ENCODE results near the gene ARFGAP2.
"Not testable (repeated sequence)": the region's sequence is repeated elsewhere in the genome, so short reads cannot be mapped to it uniquely, and the experiment has no call there.

ARFGAP2 gene

DNA sequence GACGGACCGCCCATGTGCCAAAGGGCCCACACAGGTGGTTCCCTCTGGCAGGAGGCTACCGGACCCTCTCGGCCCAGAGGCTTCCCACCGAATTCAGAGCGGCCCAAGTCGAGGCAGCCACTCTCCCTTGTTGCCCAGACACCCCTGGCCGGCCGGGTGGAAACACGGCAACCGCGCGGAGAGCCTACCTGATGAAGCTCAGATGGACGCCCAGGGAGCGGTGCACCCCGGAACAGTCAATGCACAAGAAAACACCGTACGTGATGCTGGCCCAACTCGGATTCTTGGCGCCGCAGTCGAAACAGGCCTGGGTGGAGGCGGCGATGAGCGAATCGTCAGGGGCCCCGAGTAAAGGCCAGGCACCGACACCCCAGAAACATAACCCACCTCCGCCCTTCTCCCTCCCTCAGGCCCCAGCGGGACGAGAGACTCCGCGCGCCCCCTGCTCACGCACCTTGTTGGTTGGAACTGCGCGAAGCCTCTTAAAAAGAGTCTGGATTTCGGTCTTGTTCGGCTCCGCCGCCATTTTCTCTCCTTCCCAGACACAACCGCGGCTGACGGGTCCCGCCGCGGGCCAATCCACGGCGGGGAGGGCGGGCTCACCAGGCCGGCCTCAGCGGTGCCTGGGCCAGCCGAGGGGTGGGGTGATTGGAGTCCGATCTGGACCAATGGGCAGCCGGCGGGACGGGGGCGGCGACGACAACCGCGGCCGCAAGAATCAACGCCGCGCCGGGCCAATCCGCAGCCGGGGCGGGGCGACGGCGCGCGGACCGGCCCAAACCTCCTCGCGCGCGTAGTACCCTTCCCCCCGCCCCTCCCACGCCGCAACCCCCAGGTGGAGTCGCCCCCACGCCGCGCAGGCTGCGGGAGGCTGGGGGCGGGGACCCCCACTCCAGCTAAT lies at the start of gene ARFGAP2:
TSS of gene ARFGAP2 (minus strand) at position 552 of the 901 bp plus-strand sequence. CDS start at position 526, 26 bp downstream.
- peak; percentile 94 for DNase-seq

DNA sequence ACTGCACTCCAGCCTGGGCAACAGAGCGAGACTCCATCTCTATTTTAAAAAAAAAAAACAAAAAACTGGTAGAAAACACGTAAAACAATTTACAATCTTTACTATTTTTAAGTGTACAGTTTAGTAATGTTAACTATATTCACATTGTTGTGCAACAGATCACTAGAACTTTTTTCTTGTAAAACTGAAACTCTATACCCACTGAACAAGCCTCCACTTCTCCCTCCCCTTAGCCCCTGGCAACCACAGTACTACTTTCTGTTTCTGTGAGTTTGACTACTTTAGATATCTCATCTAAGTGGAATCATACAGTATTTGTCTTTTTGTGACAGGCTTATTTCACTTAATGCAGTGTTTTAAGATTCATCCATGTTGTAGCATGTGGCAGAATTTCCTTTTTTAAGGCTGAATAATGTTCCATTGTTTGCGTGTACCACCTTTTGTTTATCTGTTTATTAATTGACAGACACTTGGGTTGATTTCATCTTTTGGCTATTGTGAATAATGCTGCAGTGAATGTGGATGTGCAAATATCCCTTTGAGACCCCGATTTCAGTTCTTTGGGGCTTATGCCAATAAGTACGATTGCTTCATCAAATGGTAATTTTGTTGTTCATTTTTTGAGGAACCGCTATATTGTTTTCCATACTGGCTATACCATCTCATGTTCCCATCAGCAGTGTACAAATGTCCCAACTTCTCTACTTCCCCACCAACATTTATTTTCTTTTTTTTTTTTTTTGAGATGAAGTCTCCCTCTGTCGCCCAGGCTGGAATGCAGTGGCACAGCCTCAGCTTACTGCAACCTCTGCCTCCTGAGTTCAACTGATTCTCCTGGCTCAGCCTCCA lies 49.1 kb upstream of the ARFGAP2 start:
- no peak for DNase-seq

DNA sequence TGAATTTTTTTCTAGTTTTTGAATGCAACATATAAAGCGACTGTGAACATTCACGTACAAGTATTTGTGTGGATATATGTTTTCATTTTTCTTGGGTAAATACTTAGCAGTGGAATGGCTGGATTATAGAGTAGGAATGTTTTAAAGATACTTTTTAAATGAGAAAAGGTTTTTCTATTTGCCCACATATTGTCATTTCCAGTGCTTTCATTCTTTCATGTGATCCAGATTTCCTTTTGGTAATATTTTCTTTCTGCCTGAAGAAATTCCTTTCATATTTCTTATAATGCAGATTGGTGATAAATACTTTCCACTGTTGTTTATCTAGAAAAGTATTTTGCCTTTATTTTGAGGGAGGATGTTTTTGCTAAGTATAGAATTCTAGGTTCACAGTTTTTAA lies 46.0 kb upstream of the ARFGAP2 start:
- no peak for DNase-seq

DNA sequence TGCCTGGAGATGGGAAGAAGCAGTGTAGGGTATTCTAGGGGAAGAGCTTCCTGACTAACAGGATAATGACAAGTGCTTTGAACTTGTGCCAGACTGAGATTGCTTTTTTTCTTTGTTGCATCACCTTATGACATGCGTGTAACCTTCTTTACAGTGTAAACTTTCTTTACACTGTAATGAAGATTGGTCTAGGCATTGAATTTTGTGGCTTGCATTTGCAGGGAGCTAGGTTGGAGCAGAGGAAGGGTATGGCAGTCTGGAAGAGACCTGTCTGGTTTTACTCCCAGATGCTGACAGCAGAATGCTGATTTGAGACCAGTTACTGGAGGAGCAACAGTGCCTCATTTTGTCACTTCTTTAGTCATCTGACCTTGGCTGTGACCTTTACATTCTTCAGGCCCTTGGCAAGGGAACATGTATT lies 43.7 kb upstream of the ARFGAP2 start:
- no peak for DNase-seq

DNA sequence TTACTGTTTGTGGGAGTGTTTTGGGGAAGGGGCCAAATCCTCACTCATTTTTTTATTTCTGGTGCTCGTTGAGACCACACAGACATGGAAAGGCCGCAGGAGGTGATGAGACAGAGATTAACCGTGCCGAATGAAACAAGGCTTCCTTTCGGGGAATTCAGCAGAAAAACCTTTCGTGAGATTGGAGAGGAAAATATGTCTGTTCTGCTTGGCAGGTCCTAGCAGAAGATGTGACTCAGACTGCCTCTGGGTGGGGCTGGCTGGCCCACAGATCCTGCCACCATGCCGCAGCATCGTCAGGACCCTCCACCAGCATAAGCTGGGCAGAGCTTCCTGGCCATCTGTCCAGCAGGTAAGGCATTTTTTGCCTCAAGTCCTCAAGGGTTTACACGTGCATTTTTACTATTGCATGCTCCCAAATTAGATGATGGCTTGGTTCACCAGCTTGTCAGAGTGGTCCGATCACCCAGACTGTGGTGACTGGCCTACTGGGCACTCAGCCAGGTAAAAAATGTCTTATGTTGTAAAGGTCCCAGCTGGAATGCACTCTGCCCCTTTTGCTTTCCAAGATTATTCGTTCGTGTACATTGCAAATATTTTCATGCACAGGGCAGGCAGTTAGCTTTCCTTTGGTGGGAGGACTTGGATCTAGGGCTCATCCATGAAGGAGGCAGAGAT lies 39.6 kb upstream of the ARFGAP2 start:
- peak; percentile 66 for DNase-seq

DNA sequence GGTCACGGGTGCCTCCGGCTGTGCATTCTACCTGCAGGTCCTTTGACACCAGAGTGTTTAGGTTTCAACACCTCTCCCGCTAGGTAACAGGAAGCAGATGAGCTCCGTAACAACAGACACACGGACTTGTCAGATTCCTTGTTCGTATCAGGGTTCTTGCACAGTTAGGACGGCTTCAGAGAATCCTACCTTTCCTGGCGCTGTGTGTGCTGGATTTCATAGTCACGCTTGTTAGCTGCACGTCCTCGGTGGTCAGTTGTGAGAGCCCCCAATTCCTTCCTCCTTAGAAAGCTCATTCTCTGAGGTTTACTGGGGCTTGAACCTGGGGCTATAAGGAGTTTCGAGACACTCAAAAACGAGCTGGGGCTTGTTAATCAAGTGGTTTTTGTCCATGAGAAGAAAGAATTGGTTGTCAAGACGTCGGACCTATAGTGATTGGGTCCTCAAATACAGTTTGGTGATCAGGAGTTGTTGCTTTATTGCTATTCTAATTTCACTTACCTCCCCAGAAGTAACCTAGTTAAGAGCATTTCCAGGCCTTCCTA lies 38.8 kb upstream of the ARFGAP2 start:
- no peak for DNase-seq

DNA sequence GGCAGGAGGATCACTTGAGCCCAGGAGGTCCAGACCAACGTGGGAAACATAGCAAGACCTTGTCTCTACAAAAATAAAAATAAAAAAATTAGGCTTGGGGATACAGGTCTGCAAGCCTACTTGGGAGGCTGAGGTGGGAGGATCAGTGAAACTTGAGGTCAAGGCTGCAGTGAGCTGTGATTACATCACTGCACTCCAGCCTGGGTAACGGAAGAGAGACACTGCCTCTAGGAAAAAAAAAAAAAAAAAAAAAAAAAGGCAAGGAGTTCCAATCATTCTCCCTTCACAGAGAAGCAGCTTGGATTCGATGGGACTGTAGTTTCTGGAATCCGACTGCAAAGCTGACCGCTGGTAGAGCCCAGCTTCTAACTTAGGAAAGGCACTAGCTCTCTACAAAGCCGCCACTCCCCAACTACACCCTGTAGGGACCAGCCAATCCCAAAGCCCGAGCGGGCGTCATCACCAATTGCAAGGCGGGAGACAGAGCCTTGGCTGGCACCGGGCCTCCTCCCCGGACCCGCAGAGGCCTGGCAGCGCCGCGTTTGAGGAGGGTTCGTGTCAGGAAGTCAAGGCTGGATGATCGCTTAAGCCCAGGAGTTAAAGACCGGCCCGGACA lies 37.4 kb upstream of the ARFGAP2 start:
- peak; percentile 78 for DNase-seq

DNA sequence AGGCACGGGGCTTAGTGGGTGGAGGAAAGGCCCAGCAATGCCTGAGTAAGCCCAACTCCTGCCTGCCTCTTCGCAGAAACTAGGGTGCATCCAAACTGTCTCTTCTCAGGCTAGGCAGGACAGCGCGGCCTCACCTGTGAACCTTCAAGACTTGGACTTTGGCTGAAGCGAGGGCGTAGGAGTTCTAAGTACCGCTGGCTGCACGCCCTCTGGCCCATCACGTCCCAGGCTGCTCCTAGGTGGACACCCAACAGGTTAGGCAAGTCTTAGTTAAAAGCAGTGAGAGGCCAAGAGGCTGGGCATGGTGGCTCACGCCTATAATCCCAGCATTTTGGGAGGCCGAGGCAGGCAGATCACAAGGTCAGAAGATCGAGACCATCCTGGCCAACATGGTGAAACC lies 36.3 kb upstream of the ARFGAP2 start:
- no peak for DNase-seq

DNA sequence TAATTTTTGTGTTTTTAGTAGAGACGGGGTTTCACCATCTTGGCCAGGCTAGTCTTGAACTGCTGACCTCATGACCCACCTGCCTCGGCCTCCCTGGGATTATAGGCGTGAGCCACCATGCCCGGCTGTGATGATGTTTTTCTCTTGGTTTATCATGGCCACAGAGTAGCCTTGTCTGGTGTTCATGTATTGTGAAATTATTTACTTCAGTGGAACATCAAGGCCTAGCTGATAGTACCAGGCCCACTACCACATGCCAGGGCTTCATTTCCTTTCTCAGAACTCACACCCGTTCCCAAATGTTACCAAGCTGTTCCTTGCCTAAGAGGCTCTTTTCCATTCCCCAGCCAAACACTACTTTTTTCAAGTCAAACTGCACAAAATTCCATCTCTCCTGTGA lies 31.9 kb upstream of the ARFGAP2 start:
- DNase-seq, result no peak

DNA sequence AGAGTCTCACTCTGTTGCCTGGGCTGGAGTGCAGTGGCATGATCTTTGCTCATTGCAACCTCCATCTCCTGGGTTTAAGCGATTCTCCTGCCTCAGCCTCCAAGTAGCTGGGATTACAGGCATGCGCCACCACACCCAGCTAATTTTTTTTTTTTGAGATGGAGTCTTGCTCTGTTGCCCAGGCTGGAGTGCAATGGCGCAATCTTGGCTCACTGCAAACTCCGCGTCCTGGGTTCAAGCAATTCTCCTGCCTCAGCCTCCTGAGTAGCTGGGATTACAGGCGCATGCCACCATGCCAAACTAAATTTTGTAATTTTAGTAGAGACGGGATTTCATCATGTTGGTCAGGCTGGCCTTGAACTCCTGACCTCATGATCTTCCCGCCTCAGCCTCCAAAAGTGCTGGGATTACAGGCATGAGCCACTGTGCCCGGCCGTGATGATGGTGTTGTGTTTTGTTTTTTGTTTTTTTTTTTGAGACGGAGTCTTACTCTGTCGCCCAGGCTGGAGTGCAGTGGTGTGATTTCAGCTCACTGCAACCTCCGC lies 31.4 kb upstream of the ARFGAP2 start:
- DNase-seq, result not testable (repeated sequence)

DNA sequence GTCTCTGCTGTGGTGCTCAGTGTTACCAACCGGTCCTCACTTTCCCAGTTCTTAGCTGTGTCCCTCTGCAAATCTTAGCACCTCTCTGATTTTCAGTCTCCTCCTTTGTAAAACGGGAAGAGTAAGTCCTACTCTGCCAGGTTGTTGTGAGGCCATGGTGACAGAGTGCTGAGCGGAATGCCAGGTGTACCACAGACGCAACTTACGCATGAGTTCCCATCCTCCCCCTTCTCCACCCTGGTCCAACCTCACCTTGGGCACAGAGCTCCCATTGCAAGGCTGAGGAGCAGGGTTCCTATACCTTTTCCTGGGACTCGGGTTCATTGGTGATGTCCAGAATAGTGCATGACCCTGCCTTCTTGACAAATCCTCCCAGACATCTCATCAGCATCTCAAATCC lies 30.8 kb upstream of the ARFGAP2 start:
- DNase-seq, result no peak

DNA sequence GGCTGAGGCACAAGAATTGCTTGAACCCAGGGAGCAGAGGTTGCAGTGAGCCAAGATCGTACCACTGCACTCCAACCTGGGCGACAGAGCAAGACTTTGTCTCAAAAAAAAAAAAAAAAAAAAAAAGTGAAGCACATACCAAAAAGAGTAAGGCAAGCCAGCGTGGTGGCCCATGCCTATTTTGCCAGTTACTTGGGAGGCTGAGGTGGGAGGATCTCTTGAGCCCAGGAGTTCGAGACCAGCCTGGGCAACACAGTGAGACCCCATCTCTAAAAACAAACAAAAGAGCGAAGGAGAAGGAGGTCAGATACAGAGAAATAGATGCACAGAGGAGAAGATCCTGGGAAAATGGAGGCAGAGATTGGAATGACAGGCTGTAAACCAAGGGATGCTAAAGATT lies 29.9 kb upstream of the ARFGAP2 start:
- DNase-seq, result not testable (repeated sequence)

DNA sequence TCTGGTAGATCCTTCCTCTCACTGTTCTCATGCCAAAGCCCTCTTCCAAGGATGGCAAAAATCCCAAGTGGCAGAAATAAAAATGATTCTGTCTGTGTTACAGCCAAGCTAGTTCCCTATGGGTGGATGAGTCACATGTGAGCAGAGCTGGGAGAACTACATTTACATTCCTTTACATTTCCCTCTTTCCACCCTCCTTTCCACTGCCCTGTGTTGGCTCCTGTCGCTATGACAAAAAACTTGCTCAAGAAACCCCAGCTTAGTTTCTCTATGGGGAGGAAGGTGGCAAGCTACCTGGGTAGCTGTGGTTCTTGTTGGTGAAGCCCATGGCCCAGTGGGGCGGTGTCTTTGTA lies 27.9 kb upstream of the ARFGAP2 start:
- DNase-seq, result no peak

DNA sequence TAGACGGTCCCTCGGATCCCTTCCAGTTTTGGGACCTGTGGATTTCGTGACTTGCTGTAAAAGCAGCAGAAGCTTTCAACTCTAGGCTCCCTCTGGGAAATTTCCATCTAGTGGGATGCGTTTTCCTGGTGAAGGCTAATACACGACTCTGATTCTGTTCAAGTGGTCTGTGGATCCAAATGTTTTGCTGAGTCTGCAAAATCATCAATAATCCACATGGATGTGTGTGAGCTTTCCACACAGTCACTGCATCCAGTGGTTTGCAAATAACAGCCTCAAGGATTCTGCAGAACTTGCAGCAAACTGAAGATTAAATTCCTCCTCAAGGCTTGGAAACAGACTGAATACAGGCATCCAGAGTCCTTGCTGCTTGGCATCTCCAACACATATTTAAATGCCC lies 25.9 kb upstream of the ARFGAP2 start:
- DNase-seq, result no peak

DNA sequence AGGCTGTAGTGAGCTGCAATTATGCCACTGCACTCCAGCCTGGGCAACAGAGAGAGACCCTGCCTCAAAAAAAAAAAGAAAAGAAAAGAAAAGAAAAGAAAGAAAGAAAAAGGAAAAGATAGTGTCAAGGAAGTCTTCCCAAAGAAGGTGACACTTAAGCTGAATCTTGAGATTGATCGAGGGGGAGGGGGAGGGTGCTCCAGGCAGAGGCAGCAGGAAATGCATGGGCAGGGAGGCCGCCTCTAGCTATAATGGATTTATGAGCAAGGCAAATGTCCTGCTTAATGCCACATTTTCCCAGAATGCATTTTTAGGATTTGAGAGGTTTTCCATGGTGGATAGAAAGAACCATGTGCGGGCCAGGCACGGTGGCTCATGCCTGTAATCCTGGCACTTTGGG lies 24.3 kb upstream of the ARFGAP2 start:
- no peak for DNase-seq

DNA sequence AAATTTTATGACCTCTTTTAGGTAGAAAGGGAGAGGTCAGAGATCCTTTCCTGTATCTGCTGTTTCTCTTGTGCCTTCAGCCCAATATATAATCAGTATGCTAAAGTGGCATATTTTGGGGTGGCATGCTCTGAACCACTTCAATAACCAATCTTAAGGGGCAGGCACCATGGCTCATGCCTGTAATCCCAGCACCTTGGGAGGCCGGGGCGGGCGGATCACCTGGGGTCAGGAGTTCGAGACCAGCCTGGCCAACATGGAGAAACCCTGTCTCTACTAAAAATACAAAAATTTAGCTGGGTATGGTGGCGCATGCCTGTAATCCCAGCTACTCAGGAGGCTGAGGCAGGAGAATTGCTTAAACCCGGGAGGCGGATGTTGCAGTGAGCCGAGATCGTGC lies 21.5 kb upstream of the ARFGAP2 start:
- DNase-seq, result not testable (repeated sequence)

DNA sequence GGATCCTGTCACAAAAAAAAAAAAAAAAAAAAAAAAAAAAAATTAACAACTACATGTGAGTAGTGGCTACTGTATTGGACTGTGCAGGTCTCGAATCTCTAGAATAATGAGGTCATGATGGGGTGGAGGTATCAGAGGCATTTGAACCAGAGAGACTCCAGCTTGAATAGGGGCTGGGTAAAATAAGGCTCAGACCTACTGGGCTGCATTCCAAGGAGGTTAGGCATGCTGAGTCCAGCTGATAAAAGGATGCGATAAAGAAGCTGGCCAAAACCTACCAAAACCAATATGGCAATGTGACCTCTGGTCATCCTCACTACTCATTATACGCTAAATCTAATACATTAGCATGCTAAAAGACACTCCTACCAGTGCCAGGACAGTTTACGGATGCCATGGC lies 15.4 kb upstream of the ARFGAP2 start:
- no peak for DNase-seq

DNA sequence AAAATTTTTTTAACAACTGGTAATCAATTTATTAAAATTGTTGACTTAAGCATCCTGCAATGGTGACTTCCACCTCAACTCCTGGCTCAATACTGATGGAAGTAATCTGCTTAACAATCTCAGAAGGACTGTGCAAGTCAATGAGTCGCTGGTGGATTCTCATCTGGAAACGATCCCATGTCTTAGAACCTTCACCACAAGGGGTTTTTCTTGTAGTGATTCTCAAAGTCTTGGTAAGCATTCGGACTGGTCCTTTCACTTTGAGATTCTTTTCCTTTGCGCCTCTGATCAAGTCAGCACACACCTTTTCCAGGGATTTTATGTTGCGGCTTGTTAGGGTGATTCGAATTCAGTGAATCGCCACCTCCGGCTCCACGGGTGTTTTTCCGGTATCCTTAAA lies 14.5 kb upstream of the ARFGAP2 start:
- not testable (repeated sequence) for DNase-seq

DNA sequence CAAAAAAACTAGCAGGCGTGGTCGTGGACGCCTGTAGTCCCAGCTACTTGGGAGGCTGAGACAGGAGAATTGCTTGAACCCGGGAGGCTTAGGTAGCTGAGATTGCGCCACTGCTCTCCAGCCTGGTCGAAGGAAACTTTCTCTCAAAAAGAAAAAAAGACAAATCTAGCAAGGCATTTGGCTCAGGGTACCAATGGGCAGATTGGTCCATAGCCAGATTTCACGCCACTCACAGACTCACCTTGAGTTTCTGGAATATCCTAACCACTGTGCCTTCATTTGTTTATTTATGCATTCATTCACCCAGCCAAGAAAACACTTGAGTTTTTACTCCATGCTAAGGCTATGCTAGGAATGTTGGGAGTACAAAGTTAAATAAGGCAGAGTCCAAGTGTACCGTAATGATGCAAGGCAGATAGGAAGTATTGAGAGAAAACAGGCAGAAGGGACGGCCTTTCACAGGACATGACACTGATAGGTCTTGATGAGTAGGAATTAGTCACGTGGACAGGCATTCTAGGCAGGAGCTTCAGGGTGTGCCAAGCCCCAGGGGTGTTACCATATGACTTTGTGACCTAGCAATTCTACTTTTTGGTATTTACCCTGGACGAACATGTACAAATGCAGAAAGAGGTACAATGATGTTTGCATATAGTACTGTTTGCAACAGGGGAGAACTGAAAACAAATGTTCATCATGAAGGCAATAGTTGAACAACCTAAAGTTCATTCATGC lies 12.6 kb upstream of the ARFGAP2 start:
- no peak for DNase-seq

DNA sequence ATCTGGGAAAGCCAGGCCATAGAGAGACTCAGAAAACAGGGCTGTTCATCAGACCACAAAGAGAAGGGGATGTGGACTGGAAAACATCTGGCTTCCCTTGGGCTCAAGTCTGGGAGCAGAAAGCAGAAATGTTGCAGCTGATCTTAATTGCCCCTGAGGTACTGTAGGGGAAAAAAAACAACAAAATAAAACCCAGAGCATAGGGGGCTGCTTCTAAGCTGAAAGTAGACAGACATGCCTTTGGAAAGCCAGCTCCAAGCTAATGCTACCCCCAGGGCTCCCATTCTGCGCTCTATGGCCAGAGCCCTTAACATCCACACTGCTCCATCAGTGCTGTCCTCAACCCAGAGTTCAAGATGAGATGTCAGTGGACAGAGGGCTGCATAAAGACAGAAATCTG lies 11.6 kb upstream of the ARFGAP2 start:
- DNase-seq, result no peak

DNA sequence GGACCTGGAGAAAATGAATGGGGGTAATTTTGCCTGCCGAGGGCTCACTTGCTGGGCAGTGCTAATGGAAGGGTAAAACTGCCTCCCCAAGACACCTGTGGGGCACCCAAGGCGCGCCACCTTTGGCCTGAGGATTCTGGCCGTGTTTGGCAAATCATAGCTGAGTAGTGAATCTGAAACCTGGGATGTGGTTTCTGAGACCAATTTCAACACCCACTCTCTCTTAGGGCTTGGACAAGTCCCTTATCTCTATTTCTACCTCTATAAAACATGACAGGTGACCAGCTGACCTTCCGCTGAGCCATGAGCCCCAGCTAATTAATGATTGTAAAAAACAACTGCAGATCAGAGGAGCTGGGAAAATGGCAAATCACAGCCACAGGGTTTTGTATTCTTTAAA lies 11.0 kb upstream of the ARFGAP2 start:
- DNase-seq, result no peak

All from activated CD8-positive, alpha-beta memory T cell treated with anti-CD3 and anti-CD28 coated beads, Interleukin-2, amount 50 U/mL, for 4 hours (primary cell).